Measurements from ENCODE around the gene GCAT.
"Not testable (repeated sequence)": the region's sequence is repeated elsewhere in the genome, so short reads cannot be mapped to it uniquely, and the experiment has no call there.

Gene GCAT

DNA sequence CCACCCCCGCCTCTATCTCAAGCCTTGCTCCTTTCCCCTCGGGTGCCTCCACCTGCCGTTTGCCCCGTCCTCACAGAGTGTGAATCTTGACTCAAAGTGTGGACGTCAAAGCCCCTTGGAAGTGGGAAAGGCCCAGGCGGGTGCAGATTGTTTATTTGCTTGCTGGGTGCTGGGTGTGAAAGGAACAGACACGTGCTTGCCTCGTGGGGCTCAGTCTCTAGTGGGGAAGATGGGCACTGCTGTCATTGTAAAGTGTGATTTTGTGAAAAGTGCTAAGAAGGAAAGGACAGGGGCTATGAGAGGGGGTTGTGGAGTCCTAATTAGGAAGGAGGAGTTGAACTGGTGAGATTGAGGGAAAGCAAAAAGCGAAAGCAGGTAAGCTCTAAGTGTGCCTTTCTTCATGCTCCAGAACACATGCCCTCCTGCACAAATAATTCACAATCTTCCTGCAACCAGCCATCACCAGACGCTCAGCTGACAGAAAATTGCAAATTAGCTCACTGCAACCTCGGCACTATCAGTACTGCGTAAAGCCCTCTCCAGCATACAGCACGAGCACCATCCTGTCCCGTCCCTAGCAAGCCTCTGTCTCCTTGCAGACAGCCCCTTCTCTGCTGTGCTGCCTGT is 9.7 kb upstream of the GCAT start:
- Mint-ChIP-seq H3K27me3 (peaks cover 41% of the 10 kb centered on the region), H3K27ac (no peak overlapping the region), H3K4me1 (ENCODE audit: low read depth) (peaks cover 5% of the 10 kb centered on the region), H3K4me3 (no peak overlapping the region), H3K9me3 (no peaks in the 10 kb centered on the region), H3K36me3 (ENCODE audit: low read depth) (no peaks in the 10 kb centered on the region)
- intact Hi-C loops (cut with micrococcal nuclease): no loop called here

DNA sequence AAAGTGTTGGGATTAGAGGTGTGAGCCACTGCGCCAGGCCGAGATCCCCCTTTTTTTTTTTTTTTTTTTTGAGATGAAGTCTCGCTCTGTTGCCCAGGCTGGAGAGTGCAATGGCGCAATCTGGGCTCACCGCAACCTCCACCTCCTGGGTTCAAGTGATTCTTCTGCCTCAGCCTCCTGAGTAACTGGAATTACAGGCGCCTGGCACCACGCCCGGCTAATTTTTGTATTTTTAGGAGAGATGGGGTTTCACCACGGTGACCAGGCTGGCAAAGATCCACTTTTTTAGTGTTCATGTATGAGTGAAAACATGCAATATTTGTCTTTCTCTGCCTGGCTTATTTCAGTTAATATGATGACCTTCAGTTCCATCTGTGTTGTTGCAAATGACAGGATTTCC is 7.8 kb upstream of the GCAT start:
- intact Hi-C loops (cut with micrococcal nuclease); H3K36me3 Mint-ChIP-seq (ENCODE audit: low read depth); H3K27ac Mint-ChIP-seq; H3K9me3 Mint-ChIP-seq; H3K4me3 Mint-ChIP-seq: not testable (repeated sequence)
- Mint-ChIP-seq H3K4me1 (ENCODE audit: low read depth) (peaks cover 20% of the 10 kb centered on the region), H3K27me3 (peaks cover 55% of the 10 kb centered on the region)

DNA sequence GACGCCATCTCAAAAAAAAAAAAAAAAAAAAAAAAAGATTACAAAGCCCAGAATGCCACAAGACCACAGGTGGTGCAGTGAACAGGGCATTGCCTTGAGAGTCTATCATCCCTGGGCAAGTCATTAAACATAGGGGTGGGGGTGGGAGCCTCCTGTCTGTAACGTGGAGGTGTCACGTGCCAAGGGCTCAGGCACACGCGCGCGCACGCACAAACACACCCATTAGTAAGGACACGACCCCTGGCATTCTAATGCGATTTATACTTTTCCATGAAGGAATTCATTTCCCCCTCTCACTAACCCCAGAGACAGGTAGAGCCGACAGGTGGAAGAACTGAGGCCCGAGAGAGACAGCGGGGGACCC is 5.8 kb upstream of the GCAT start:
- Mint-ChIP-seq H3K4me1 (ENCODE audit: low read depth) (peaks cover 39% of the 10 kb centered on the region), H3K27ac (peak overlapping the region; percentile 77), H3K27me3 (peaks cover 70% of the 10 kb centered on the region)

GRCh38 chr22:37802310-37803194 is 5.2 kb upstream of the GCAT start:
- Mint-ChIP-seq H3K27ac (peak overlapping the region; percentile 77), H3K4me3 (peak overlapping the region; percentile 77), H3K4me1 (ENCODE audit: low read depth) (peaks cover 44% of the 10 kb centered on the region)

More for the DNA sequence above, 5.8 kb upstream of the GCAT start:
- Mint-ChIP-seq H3K4me3 (peak overlapping the region; percentile 77), H3K9me3 (no peaks in the 10 kb centered on the region), H3K36me3 (ENCODE audit: low read depth) (no peaks in the 10 kb centered on the region)
- intact Hi-C loops (cut with micrococcal nuclease): no loop called here

DNA sequence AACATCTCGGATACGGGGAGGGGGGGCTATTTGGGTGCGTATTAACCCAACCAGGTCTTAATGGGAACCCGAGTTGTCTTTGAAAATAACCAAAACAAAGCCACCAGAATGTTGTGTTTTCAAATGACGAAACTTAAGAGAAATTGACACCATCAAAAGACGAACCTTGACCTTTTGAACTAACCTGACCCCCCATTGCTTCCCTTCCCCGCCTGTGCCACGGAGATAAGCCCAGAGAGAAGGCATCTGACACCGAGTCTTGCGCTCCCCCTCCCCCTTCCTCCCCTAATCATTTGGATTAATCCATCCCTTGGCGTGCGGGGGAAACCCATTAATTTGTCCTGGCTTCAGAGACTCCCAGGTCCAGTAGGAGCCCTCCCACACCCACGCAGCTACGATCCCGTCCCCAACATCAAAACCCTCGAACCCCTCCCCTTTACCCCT is 4.5 kb upstream of the GCAT start:
- Mint-ChIP-seq H3K27ac (peak overlapping the region; percentile 77), H3K36me3 (ENCODE audit: low read depth) (no peaks in the 10 kb centered on the region), H3K27me3 (peaks cover 73% of the 10 kb centered on the region), H3K4me1 (ENCODE audit: low read depth) (peaks cover 51% of the 10 kb centered on the region), H3K4me3 (peak overlapping the region; percentile 77), H3K9me3 (no peaks in the 10 kb centered on the region)
- intact Hi-C loops (cut with micrococcal nuclease): no loop called here

More at GRCh38 chr22:37802310-37803194, 5.2 kb upstream of the GCAT start:
- Mint-ChIP-seq H3K27me3 (peaks cover 73% of the 10 kb centered on the region), H3K36me3 (ENCODE audit: low read depth) (no peaks in the 10 kb centered on the region), H3K9me3 (no peaks in the 10 kb centered on the region)
- intact Hi-C loops (cut with micrococcal nuclease): no loop called here

- Mint-ChIP-seq H3K36me3 (ENCODE audit: low read depth) (no peaks in the 10 kb centered on the region), H3K27ac (peak overlapping the region; percentile 86), H3K27me3 (peaks cover 73% of the 10 kb centered on the region), H3K4me1 (ENCODE audit: low read depth) (peaks cover 54% of the 10 kb centered on the region), H3K4me3 (peak overlapping the region; percentile 87), H3K9me3 (no peaks in the 10 kb centered on the region)
- intact Hi-C loops (cut with micrococcal nuclease): no loop called here
These were observed 3.9 kb upstream of the GCAT start for GRCh38 chr22:37803639-37804351.

DNA sequence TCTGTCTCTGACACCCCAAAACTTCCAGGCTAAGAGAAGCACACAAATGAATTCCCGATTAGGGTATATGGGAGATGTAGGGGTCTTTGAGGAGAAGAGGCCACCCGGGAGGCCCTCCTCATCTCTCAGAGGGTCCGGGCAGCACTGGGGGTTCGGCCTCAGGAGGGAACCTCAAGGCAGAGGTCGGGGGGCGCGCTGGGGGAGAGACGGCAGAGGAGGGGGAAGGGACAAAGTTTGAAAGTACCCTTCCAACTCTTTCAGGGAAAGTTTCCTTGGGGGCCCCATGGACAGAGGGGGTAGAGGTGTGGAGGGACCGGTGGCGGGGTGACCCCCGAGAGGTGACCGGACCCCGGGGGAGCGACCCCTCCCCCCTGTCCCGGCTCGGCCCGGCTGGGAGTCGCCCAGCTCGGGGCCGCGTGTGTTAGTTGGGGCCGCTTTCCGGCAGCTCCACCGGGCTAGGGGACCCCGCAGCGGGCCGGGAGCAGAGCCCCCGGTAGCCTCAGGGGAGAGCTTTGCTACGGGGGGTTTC is 3.3 kb upstream of the GCAT start:
- Mint-ChIP-seq H3K27ac (peak overlapping the region; percentile 86), H3K36me3 (ENCODE audit: low read depth) (no peaks in the 10 kb centered on the region), H3K27me3 (peaks cover 75% of the 10 kb centered on the region), H3K9me3 (no peaks in the 10 kb centered on the region), H3K4me3 (peak overlapping the region; percentile 87), H3K4me1 (ENCODE audit: low read depth) (peaks cover 54% of the 10 kb centered on the region)
- intact Hi-C loops (cut with micrococcal nuclease): no loop called here

- Mint-ChIP-seq H3K36me3 (ENCODE audit: low read depth) (no peaks in the 10 kb centered on the region), H3K4me3 (peak overlapping the region; percentile 87), H3K27me3 (peaks cover 79% of the 10 kb centered on the region), H3K27ac (peak overlapping the region; percentile 86), H3K4me1 (ENCODE audit: low read depth) (peaks cover 54% of the 10 kb centered on the region), H3K9me3 (no peaks in the 10 kb centered on the region)
- intact Hi-C loops (cut with micrococcal nuclease): no loop called here
These were observed 2.6 kb upstream of the GCAT start for GRCh38 chr22:37804881-37805809.

GRCh38 chr22:37805810-37806277 is 1.9 kb upstream of the GCAT start:
- no peaks in the 10 kb centered on the region for H3K9me3 Mint-ChIP-seq
- peaks cover 54% of the 10 kb centered on the region for H3K4me1 Mint-ChIP-seq (ENCODE audit: low read depth)
- peak overlapping the region; percentile 87 for H3K4me3 Mint-ChIP-seq
- peaks cover 72% of the 10 kb centered on the region for H3K27me3 Mint-ChIP-seq
- intact Hi-C loops (cut with micrococcal nuclease): no loop called here
- no peaks in the 10 kb centered on the region for H3K36me3 Mint-ChIP-seq (ENCODE audit: low read depth)
- H3K27ac Mint-ChIP-seq: peak overlapping the region; percentile 86

DNA sequence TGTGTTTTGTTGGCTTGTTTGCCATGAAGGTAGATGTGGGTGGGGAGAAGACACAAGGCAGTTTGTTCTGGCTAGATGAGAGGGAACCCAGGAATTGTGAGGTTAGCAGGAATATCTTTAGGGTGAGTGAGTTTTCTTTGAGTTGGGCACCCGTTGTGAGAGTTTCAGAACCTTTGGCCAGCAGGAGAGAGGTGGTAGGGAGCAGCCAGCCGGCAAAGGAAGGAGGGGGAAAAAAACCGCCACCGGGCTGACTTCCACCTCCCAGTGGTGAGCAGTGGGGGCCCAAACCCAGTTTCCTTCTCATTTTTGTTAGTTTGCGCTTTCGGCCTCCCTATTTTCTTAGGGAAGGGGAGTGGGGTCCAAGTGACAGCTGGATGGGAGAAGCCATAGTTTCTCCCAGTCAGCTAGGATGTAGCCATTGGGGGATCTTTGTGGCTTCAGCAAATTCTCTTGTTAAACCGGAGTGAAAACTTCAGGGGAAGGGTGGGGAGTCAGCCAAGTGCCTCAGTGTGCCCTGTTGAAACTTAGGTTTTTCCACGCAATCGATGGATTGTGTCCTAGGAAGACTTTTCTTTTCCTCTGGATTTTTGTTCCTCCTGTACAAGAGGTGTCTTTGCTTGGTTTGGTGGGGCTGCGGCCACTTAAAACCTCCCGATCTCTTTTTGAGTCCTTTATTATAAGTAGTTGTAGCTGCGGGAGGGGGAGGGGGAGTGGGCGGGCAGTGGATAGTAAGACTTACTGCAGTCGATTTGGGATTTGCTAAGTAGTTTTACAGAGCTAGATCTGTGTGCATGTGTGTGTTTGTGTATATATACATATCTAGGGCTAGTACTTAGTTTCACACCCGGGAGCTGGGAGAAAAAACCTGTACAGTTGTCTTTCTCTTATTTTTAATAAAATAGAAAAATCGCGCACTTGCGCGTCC is 1.1 kb upstream of the GCAT start:
- H3K4me3 Mint-ChIP-seq: peak overlapping the region; percentile 87
- H3K9me3 Mint-ChIP-seq: no peaks in the 10 kb centered on the region
- peaks cover 54% of the 10 kb centered on the region for H3K4me1 Mint-ChIP-seq (ENCODE audit: low read depth)
- peaks cover 67% of the 10 kb centered on the region for H3K27me3 Mint-ChIP-seq
- H3K27ac Mint-ChIP-seq: peak overlapping the region; percentile 86
- no peaks in the 10 kb centered on the region for H3K36me3 Mint-ChIP-seq (ENCODE audit: low read depth)
- intact Hi-C loops (cut with micrococcal nuclease): no loop called here

DNA sequence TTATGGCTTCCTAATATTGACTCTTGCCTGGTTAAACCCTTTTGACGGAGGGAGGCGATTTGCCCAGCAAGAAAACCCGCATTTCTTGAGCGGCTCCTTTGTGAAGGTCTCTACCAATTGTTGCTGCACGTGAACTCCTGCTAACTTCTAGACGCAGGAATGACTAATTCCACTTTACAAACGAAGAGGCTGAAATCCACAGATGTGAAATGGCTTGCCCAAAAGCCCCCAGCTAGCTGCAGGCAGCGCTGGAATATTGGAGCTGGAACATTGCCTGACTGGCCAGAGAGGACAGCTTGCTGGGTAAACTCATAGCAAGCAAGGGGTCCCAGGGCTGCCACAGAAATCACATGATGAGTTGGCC is 542 bp downstream of the GCAT start:
- Mint-ChIP-seq H3K27me3 (peaks cover 53% of the 10 kb centered on the region), H3K27ac (no peak overlapping the region), H3K36me3 (ENCODE audit: low read depth) (no peaks in the 10 kb centered on the region), H3K9me3 (no peaks in the 10 kb centered on the region), H3K4me3 (peak overlapping the region; percentile 78), H3K4me1 (ENCODE audit: low read depth) (peaks cover 46% of the 10 kb centered on the region)
- intact Hi-C loops (cut with micrococcal nuclease): no loop called here

GRCh38 chr22:37809672-37810333 is 2.1 kb downstream of the GCAT start:
- peaks cover 41% of the 10 kb centered on the region for H3K27me3 Mint-ChIP-seq
- H3K4me3 Mint-ChIP-seq: no peak overlapping the region
- H3K36me3 Mint-ChIP-seq (ENCODE audit: low read depth): no peaks in the 10 kb centered on the region
- H3K27ac Mint-ChIP-seq: no peak overlapping the region
- intact Hi-C loops (cut with micrococcal nuclease): no loop called here
- peaks cover 34% of the 10 kb centered on the region for H3K4me1 Mint-ChIP-seq (ENCODE audit: low read depth)
- H3K9me3 Mint-ChIP-seq: no peaks in the 10 kb centered on the region
